TTC549 (cell line): ENCODE data around the gene ASCL5.
"Not testable (repeated sequence)": the region's sequence is repeated elsewhere in the genome, so short reads cannot be mapped to it uniquely, and the experiment has no call there.

Source experiments
- FAIRE-seq: peaks from 2 replicates; lab custom pipeline; 2012; peaks lifted over from hg19 to GRCh38; lab: Jason Lieb, UNC

The ASCL5 gene, protein sequence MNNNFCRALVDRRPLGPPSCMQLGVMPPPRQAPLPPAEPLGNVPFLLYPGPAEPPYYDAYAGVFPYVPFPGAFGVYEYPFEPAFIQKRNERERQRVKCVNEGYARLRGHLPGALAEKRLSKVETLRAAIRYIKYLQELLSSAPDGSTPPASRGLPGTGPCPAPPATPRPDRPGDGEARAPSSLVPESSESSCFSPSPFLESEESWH

DNA sequence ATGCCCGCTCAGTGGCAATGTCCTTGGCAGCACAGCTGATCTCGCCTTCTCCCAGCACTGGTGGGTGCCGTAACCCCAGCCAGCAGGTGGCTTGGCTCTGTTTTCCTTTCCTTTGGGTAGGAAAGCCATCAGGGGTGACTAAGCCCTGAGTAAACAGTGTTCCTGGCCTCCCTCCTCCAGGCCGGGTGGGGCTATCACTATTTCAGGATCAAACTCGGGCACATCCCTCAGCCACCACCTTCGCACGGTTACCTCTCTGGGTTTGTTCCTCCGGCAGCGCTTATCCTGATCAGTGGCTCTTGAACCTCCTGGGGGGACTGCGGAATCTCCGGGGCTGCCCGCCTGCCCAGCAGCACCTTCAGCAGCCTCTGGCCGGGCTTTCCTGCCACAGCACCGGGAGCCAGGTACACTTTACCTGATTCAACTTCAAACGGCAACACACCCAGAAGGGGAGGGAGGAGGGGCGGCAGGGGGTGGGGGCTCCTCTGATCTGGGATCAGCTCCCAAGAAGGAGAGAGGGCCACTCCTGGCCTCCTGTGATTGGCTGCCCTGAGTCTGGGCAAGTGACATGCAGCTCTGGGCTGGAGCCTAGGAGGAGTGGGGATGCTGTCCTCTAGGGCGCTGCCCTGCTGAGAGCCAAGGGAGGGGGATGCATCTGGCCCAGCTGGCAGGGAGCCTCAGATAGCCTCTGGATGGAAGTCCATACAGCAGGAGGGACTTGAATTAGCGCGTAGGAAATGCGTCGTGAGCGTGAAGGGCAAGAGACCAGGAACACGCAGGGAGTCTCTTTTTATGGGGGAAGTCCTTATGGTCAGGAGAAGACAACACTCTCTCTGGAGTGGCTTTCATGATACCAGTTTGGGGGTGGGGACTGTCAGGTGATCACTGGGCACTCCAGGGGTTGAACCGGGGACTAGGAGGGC, at the start of gene ASCL5:
ASCL5 (minus strand) TSS at position 353 of the 923 bp plus-strand sequence. CDS start 11,812 bp downstream, outside the sequence.
- no peak for FAIRE-seq

DNA sequence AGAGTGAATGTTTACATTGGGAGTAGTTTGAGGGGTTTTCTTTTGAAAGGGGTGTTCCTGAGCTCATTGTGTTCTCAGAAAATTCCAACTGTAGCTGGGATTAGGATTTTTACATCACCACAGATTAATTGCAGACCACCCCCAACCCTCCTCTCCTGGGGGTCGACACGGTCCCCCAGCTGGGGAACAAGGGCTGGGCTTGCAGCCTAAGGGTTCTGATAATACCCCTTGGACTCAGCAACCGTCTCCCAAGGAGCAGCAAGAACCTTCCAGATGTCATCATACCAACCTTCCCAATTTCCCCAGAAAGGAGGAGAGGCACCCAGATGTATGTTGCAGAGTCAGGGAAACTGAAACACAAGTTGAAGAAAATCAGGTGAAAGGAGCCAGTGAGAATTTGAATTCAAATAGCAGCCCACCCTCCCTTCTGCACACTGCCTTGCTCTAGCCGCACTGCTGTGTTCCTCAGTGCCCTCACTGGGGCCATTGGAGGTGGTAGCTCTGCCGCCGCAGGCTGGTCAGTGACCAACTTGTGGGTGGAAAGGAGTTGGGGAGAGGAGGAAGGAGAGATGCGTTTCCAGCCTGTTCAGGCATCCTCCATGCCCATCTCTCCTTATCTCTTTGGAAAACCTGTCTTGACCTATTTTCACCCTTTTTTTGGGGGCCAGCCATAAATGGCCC, 49.0 kb upstream of the ASCL5 start:
- no peak for FAIRE-seq

DNA sequence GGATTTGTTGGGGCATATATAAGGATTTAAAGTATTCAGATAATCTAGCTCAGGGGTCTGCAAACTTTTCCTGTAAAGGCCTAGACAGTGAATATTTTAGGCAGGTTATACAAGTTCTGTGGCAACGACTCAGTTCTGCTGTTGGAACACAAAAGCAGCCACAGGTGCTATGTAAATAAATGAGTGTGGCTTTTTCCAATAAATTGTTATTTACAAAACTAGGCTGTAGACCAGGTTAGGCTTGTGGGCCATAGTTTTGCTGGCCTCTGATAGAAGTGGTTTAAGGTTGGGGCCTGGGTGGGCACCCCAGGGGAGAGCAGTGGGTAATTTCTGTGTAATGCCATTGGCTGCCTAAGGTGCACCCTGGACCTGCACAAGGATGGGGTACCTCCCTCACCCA, 46.8 kb upstream of the ASCL5 start:
- no peak for FAIRE-seq

DNA sequence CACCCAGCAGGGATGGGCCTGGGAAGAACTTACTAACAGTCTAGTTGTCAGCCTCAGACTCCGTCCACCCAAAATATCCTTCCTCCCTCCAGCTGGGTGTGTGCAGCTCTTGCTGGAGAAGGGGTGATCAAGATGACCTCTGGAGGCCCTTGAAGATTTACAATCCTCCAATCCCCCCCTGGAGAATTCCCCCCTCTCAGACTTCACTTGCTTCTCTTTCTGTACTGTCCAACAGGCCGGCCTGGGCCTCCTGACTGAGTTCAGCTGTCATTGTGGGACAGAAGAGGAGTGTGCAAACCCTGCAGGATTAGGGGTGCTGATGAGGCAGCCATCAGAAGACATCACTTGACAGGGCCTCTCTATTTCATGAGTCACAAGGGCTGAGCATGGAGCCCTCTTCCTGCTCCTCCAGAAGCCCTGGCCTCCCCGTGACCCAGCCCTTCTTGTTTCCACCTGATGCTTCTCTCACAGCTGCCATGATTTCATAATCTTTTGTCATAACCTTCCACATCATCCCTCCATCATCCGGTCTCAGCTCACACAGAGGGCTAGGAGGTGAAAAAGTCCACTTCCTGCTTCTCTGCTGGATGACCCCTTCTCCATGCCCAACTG, 46.1 kb upstream of the ASCL5 start:
- no peak for FAIRE-seq

DNA sequence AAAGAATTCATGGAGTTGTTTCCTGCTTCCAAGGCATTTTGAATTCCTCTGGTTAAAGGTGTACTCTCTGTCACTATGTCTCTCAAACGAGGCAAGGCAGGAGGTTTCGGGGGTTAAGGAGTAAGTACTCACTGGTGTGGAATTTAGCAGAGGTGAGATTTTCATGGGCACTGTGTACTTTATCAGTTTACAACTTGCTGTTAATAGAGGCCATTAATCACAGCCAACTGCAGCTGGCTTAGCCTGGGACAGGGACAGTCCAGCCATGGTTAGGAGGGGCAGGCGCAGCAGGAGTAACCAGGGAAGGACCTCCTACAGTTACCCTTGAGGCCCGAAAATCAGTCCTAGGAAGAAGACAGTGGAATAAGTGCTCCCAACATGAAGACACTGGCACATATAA, 45.3 kb upstream of the ASCL5 start:
- FAIRE-seq, result peak; percentile 36

DNA sequence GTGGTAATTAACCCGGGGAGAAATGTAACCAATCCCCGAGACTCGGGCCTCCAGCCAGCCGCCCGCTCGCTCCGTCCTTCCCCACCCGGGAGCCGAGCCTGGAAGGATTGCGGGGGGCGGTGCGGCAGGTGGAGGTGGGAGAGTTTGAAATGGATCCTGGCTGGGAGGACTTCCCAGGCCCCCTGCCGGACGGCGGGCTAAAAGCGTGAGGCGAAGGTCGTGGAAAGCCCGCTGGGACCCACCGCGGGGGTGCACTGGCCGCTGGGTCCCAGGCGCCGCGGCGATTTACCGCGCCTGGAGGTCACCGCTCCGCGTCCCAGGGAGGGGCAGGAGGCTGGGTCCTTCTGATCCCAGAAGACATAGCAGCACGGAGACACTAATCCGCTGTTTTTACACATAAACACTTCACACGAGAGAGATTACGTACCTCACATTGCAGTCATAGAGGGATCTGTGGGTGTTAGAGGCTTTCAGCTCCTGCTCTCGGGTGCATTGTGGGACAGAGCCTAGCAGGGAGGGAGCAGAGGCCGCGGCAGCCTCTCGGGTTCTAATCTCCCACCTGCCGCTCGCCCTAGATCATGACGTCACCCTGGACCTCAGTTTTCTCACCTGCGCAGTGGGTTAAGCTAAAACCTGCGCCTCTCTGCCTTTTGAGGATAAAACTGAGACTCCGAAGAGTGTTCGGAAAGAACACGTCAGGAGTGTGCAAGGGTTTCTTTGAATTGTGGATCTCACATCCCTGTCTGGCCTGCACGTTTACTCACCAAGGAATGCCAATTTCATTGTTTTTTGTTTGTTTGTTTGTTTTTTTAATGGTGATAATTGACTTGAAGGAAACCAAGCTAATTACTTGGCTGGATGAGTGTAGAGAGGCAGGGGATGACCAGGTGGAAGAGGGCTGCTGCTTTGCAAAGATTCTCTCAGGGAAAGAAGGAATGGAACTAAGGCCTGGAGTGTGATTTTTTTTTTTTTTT, 44.4 kb upstream of the ASCL5 start:
- peak; percentile 77 for FAIRE-seq

DNA sequence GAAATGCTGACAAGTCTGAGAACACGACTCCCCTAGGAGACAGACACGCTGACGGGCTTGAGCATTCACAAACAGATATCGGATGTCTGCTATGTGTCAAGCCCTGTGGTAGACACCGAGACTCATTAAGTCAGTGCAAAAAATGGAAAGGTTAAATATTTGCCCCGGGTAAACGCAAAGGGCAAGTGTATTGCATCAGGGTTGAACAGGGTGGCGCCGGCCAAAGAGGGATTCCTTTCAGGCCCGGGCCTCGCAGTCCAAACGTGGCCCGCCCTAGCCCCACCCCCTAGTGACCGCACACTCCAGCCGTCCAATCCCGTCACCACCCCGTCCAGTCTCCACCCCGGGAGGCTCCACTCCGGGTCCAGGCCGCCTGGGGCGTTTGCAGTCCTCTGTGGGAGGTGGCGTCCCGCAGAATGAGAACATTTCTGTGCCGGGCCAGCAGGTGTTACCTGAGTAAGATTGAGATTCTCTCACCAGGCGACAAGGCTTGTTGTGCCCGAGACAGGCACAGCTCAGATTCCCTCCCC, 43.6 kb upstream of the ASCL5 start:
- FAIRE-seq, result peak; percentile 95

DNA sequence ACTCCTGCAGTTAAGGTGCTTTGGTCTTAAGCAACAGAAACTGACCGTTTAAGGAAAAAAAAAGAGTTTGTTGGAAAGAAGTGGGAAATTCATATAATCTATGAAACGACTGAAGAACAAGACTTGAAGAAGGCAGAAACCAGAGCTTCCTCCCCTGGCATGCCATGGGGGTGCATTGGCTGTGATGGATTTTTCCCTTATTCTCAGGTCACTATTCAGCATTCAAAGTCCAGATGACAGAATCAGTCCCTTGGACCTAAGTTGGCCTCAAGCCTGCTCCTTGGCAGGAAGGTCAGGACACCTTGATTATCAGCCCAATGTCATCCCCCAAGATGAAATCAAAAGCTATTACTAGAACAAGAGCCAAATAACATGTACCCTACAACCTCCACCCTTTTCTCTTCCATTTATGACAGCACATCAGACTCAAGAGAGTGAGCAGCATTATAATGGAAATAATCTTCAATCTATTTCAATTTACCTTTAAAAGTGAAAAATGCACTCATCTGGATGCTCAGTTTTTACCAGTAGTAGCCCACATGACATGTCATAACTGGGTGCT, 43.1 kb upstream of the ASCL5 start:
- FAIRE-seq, result no peak

DNA sequence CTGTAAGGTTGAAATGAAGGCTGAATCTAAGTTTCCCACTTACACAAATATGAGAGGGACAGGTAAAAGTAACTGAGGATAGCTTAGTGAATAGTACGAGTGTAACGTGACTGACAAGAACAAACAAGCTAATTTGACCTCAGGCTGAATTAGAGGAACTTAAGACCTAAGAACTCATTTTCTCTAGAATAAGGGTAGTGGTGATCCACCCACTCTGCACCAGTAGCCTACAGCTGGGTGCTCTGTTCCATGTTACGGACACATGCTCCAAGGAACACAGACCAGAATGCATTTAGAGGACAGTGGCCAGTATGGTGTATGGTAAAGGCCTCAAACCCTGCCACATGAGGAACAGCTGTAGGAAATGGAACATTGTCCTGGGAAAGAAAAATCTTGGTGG, 42.2 kb upstream of the ASCL5 start:
- no peak for FAIRE-seq

DNA sequence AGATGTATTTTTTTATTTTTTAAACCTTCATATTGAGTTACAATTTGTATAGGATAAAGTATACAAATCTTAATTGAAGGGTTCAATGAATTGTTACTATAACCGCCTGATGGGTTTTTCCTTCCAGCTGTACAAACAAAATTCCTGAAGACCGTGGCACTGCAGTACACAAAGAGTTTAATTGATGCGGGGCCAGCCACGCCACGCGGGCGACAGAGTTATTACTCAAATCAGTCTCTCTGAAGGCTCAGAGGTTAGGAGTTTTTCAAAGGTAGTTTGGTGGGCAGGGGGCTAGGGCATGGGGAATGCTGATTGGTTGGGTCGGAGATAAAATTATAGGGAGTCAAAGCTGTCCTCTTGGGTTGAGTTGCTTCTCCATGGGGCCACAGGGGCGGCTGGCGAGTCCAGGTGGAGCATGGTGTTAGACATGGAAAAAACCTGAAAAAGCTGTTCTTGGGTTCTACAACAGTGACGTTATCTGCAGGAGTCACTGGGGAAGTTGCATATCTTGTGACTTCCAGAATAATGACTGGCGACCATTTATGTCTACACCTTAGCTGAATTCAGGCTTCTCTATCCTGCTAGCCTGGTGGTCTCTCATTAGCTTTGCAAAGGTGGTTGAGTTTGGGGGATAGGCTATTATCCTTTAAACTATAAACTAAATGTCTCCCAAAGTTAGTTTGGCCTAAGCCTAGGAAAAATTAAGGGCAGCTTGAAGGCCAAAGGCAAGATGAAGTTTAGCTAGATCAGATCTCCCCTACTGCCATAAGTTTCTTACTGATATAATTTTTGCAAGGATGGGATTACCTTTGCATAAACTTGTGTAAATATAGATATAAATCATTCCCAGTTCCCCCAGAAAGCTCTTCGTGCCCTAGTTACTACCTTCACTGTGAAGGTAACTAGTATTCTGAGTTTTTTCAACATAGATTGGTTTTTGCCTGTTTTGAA, 40.3 kb upstream of the ASCL5 start:
- FAIRE-seq, result no peak

DNA sequence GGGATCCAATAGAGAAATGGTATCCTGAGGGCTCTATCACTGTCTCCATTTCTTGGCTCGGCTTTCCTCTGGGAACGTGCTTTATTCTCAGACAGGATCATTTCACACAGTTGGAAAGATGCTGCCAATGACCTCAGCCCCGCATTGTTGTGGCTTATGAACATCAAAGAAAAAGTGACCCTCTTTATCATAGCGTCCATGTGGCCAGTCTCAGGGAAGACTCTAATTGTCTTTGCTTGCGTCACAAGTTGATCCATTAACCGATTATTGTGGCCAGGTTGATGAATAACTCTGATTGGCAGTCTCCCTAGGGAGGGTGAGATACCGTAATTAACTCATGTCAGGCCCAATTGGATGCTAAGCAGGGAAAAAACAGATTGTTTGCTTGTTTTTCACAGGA, 37.7 kb upstream of the ASCL5 start:
- peak; percentile 95 for FAIRE-seq

DNA sequence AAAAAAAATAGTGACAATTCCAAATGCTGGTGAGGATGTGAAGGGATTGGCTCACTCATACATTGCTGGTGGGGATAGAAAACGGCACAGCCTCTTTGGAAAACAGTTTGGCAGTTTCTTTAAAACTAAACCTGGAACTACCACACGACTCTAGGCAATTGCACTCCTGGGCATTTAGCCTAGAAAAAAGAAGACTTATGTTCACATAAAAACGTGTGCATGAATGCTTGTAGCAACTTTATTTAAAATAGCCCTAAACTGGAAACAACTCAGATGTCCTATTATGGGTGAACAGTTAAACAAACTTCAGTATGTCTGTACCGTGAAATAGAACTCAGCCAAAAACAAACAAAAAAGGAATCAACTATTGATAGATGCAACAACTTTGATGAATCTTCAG, 36.7 kb upstream of the ASCL5 start:
- FAIRE-seq, result no peak

DNA sequence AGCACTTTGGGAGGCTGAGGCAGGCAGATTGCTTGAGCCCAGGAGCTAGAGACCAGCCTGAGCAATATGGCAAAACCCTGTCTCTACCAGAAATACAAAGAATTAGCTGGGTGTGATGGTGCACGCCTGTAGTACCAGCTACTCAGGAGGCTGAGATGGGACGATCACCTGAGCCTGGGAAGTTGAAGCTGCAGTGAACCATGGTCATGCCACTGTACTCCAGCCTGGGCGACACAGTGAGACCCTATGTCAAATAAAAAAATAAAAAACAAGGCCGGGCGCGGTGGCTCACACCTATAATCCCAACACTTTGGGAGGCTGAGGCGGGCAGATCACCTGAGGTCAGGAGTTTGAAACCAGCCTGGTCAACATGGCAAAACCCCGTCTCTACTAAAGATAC, 36.1 kb upstream of the ASCL5 start:
- FAIRE-seq, result not testable (repeated sequence)

DNA sequence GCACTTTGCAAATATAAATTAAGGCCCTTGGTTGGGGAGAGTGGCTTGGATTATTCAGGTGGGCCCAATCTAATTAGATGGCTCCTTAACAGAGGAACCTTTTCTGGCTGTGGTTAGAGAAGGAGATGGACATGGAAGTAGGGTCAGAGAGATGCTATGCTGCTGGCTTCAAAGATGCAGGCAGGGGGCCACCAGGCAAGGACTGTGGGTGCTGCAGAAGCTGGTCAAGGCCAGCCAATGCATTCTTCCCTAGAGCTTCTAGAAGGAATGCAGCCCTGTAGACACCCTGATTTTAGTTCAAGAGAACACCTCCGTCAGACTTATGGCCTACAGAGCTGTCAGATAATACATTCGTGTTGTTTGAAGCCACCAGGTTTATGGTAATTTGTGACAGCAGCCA, 31.0 kb upstream of the ASCL5 start:
- no peak for FAIRE-seq

DNA sequence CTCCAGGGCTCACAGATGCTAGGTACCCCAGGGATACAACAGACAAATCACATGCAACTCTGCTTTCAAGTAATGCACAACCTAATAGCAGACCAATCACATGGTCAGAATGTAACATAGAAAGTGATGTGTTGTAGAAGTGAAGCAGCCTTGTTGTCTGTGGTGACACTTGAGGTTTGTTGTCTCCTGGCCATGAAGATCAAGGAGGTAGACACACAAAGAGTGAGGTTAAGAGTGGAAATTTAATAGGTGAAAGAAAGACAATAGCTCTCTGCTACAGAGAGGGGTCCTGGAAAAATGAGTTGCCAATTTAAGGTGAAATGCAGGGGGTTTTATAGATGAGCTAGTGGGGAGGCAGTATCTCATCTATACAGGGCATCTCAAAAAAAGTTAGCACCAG, 29.8 kb upstream of the ASCL5 start:
- FAIRE-seq, result no peak

DNA sequence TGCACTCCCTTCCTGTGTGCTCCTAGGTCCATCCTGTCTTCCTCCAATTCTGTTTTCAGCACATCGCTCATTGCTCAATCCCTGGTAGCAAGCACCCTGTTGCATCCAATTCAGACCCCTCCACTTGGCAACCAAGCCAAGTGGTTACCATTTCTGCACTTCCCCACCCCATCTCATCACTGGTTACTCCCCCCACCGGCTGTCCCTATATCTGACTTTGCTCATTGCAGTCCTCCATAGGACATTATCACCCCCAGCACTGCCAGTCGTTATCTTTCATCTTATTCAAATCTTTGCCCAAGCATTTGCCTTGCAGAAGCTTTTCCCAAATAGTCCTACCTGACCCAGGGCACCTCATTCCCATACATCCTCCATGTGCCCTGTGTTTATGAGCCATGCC, 29.4 kb upstream of the ASCL5 start:
- FAIRE-seq, result no peak

DNA sequence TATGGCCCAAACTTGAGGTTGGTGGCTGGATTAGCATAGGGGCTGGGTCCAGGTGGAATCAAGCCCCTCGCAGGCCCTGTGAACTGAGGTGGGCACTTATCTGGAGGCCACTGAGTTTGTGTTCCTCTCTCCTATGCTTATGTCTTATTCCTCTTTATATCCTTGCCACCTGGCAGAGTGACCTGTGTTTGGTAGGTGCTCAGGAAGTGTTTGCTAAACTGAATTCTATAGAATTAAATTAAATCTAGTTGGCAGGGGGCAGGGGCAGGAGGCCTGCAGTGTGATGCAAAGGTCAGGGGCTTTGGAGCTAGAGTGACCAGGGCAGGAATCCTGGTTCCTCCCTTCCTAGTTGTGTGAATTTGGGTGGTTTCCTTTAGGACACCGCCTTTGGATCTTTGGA, 28.4 kb upstream of the ASCL5 start:
- FAIRE-seq, result no peak

DNA sequence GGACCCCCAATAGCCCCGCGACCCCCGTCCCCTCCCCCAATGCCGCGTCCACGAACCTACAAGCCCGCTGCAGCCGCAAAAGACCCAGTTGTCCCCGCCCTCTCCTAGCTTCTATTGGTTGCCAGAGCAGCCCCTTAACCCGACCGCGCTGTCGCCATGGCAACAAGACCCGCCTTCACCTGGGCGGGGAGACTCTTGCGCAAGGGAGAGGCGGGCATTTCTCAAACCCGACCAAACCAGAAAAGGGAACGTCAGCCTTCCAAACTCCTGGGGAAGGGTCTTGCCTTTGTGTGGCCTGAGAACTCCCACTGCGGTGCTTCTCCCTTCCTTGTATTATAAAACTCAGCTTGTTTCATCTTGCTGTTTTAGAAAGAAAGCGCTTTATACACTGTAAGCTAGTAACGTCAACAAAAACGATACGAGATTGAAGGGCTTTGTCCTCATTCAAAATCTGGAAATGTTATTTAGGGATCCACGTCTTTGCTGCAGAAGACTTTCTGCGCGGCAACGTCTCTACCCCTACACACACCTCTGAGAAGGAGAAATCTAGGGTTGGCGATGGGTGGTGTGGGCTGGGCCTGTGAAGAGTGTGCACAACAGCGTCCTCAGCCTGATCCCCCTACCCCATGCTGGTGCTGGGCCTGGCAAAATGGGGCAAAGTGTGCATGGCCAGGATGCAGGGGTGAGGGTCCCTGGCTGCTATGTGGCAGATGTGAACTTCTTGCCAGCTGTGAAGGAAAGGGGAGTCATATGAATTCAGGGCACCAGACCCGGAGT, 27.6 kb upstream of the ASCL5 start, which contains the start of gene TMEM9:
TMEM9 (minus strand) TSS at position 86 of the 777 bp plus-strand sequence. CDS start 551 bp downstream, outside the sequence.
- FAIRE-seq, result peak; percentile 91
